K562 (cell line): ENCODE data around the gene STUM. TPM values are rescaled to one million over a fixed set of nuclear protein-coding genes. Genes with fewer than 3 reads are reported as not detected.

Source experiments
- ARID3A ChIP-seq: IDR thresholded peaks from 2 replicates; pipeline ENCODE4 v1.6.1; 2012; ENCODE audit warnings: low read depth, low read length, improper control_type of control experiment, borderline replicate concordance
- CHCHD3 ChIP-seq: fragments of 250-450 bp; sonication (Bioruptor Pico); IDR thresholded peaks from 2 replicates; pipeline ENCODE4 v2.1.2; 2022; ENCODE audit warnings: mild to moderate bottlenecking
- CHD1 ChIP-seq: fragments of 200-600 bp; sonication (generic); IDR thresholded peaks from one replicate; pipeline ENCODE4 v1.6.1; 2012; ENCODE audit warnings: mild to moderate bottlenecking, moderate library complexity, low read length, inconsistent platforms
- ESRRA ChIP-seq: fragments of 450-650 bp; IDR thresholded peaks from 2 replicates; pipeline ENCODE4 v1.6.1; 2014; ENCODE audit warnings: low read depth, mild to moderate bottlenecking, moderate library complexity, borderline replicate concordance
- NR2C1 ChIP-seq, 2 experiments: fragments of 450-650 bp; IDR thresholded peaks; 2 replicates each; pipeline ENCODE4 v1.6.1; 2017; ENCODE audit warnings: mild to moderate bottlenecking in 2 of 2, antibody characterized with exemption in 1 of 2, inconsistent platforms in 1 of 2, missing compliant biosample characterization in 1 of 2, missing genetic modification characterization in 1 of 2
- PHF8 ChIP-seq: fragments of 200-600 bp; sonication (generic); IDR thresholded peaks from 2 replicates; pipeline ENCODE4 v1.6.1; 2012; ENCODE audit warnings: mixed run types, mild to moderate bottlenecking, inconsistent platforms, low read length, moderate library complexity, borderline replicate concordance
- POLR3G ChIP-seq: IDR thresholded peaks from 2 replicates; pipeline ENCODE4 v1.6.1; 2011; ENCODE audit not compliant: insufficient read length, insufficient replicate concordance; ENCODE audit errors: extremely low read depth
- PTTG1 ChIP-seq: fragments of 450-650 bp; IDR thresholded peaks from 2 replicates; pipeline ENCODE4 v1.6.1; 2016; ENCODE audit warnings: low read depth, mild to moderate bottlenecking, missing genetic modification characterization, missing compliant biosample characterization
- USF1 ChIP-seq: sonication (generic); formaldehyde crosslinking; IDR thresholded peaks from 2 replicates; pipeline ENCODE4 v1.9.0; 2022; ENCODE audit warnings: mild to moderate bottlenecking, missing genetic modification reagents
- ZNF586 ChIP-seq: fragments of 450-650 bp; formaldehyde crosslinking; conservative IDR thresholded peaks from 2 replicates; pipeline ENCODE4 v1.4.0; 2020; ENCODE audit warnings: mild to moderate bottlenecking, moderate library complexity
- ZNF592 ChIP-seq: fragments of 450-650 bp; IDR thresholded peaks from 2 replicates; pipeline ENCODE4 v1.6.1; 2017; ENCODE audit warnings: antibody characterized with exemption, mild to moderate bottlenecking
- polyA plus RNA-seq, 8 experiments: library from polyadenylated mRNA; depleted of rRNA in 4 of 8; stranded (reverse) in 5 of 8; unstranded in 3 of 8; fragments of >200 nt; fragmentation: Nextera tagmentation in 2 of 8; fragmentation: Illumina TruSeq in 1 of 8; extraction: Ambion mirVana in 2 of 8; extraction: Trizol in 1 of 8; gene quantifications; 2 replicates each; pipeline versions ENCODE4 v1.2.1 to v1.2.3, GENCODE V29; 2011 to 2014; ENCODE audit warnings: inconsistent platforms in 1 of 8, missing spikeins in 1 of 8
- total RNA-seq, 7 experiments: library from RNA; depleted of rRNA in 6 of 7; stranded (reverse); fragments of >200 nt in 6 of 7; fragmentation: Illumina TruSeq in 2 of 7; extraction: Trizol in 2 of 7; gene quantifications; 2 replicates each; pipeline versions ENCODE4 v1.2.1 to v1.2.3, GENCODE V29; 2011 to 2021; ENCODE audit warnings: low replicate concordance in 1 of 7

Gene STUM
- total and polyA plus RNA-seq, 9 of the 15 experiments (the other 6 are each of a cell fraction or from before 2014, with no cell fraction given): not detected

- TF ChIP-seq ZNF592: no peak
- no peak for TF ChIP-seq NR2C1 (IDR thresholded peaks at IDR 0.05)
- no peak for TF ChIP-seq NR2C1 (tag; IDR thresholded peaks at IDR 0.05)
- no peak for TF ChIP-seq ESRRA
- TF ChIP-seq PTTG1 (tag): no peak
- TF ChIP-seq POLR3G: no peak
- no peak for TF ChIP-seq ZNF586 (CRISPR knock-in tag)
- no peak for TF ChIP-seq USF1 (CRISPR knock-in tag)
- no peak for TF ChIP-seq ARID3A
- no peak for TF ChIP-seq CHD1
- TF ChIP-seq PHF8: no peak
- no peak for TF ChIP-seq CHCHD3 (CRISPR knock-in tag)
Observed at GRCh38 chr1:226609836-226610455, 61.4 kb downstream of the STUM start (continued).
